Measurements from ENCODE around the gene ZC3H14. TPM values are rescaled to one million over a fixed set of nuclear protein-coding genes. Genes with fewer than 3 reads are reported as not detected.

ZC3H14 gene
- 34.2 and 63.0 TPM in 2 replicates for total RNA-seq

GRCh38 chr14:88562831-88563686, at the start of gene ZC3H14:
Gene ZC3H14 (plus strand): TSS chr14:88563037. CDS start chr14:88563134, 97 bp downstream.

DNA sequence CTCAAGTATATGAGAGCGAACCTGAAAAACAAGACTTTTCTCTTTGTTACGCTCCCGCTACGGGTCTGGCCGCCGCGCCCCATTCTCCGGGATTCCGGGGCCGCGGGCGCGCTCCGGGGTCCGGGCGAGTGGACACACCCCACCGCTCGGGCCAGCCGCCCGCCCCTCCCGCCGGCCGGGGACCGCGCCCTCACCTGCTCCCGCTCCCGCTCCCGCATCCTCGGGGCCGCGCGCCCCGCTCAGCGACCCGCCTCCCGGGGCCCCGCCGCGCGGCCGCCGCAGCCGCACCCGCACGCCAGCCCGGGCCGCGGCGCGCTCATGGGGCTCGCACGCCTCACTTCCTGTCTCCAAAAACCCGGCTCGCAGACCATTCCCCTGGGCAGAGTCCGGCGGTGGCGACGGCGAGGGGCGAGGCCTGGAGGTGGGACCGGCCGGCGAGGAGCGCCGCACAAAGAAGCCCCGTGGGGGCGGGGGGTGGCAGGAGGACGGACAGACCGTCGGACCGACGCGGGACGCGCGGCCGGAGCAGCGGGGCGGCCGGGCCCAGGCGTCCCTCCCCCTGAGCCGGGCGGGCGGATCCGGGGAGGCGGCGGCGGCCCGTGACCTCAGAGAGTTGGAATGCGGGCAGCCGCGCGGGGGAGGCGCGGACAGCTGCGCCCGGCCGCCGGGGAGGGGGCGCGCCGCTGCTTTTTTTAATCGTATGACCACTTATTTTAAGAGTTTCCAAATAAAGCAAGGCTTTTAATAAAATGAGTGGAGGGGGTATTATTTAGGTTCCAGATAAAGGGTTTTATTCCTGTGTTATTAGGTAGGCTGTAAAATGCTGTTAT, 8.2 kb upstream of the ZC3H14 start, which contains the start of gene PTPN21:
PTPN21 (minus strand) TSS at position 551 of the 830 bp plus-strand sequence. CDS start 4,590 bp downstream, outside the sequence.

Other genes with a start within 250 kb of the ZC3H14 start
- gene KCNK10, start 239.8 kb upstream of the ZC3H14 start, total RNA-seq, result not detected in 2 replicates
- gene SPATA7, start 177.4 kb upstream of the ZC3H14 start, total RNA-seq, result 5.2 and 7.9 TPM in 2 replicates
- 3.4 and 13.5 TPM in 2 replicates for gene PTPN21, start 8.0 kb upstream of the ZC3H14 start, total RNA-seq
- gene EML5, start 229.9 kb downstream of the ZC3H14 start, total RNA-seq, result under 0.01 and 0.13 TPM in 2 replicates

Data from bladder microvascular endothelial cell (primary cell).